GM12801 (cell line): Measurements from ENCODE around the gene KASH5.

Experiments used
- TF ChIP-seq, protein P1 (sequence below): IDR thresholded peaks from one replicate; pipeline ENCODE4 v1.5.1; 2011; ENCODE audit warnings: control low read depth; ENCODE audit not compliant: insufficient read length; ENCODE audit errors: extremely low read depth

KASH5 gene, protein sequence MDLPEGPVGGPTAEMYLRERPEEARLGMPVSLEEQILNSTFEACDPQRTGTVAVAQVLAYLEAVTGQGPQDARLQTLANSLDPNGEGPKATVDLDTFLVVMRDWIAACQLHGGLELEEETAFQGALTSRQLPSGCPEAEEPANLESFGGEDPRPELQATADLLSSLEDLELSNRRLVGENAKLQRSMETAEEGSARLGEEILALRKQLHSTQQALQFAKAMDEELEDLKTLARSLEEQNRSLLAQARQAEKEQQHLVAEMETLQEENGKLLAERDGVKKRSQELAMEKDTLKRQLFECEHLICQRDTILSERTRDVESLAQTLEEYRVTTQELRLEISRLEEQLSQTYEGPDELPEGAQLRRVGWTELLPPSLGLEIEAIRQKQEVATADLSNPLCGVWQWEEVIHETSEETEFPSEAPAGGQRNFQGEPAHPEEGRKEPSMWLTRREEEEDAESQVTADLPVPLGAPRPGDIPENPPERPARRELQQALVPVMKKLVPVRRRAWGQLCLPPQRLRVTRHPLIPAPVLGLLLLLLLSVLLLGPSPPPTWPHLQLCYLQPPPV

DNA sequence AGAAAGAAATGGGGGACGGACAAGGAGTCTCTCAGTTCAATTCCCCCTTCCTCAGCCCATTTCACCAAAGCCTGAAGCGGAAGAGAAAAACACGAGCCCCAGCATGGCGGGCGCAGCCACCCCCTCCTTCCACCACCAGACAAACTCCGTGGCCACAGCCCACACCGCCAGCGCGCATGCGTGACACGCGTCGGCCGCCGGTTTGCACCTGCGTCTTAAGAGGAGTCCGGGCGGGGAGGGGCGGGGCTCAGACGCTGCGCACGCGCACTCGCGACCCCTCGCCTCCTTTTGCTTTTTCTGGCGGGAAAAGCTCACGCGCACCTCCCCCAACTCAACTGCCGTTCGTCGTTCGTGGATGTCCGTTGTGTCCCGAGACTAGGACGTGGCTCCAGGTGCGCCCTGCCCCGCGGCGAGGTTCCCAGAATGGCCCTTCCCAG, at the start of gene KASH5:
KASH5 (plus strand) TSS at position 314 of the 437 bp plus-strand sequence. CDS start 2,635 bp downstream, outside the sequence.
- TF ChIP-seq, protein P1, sequence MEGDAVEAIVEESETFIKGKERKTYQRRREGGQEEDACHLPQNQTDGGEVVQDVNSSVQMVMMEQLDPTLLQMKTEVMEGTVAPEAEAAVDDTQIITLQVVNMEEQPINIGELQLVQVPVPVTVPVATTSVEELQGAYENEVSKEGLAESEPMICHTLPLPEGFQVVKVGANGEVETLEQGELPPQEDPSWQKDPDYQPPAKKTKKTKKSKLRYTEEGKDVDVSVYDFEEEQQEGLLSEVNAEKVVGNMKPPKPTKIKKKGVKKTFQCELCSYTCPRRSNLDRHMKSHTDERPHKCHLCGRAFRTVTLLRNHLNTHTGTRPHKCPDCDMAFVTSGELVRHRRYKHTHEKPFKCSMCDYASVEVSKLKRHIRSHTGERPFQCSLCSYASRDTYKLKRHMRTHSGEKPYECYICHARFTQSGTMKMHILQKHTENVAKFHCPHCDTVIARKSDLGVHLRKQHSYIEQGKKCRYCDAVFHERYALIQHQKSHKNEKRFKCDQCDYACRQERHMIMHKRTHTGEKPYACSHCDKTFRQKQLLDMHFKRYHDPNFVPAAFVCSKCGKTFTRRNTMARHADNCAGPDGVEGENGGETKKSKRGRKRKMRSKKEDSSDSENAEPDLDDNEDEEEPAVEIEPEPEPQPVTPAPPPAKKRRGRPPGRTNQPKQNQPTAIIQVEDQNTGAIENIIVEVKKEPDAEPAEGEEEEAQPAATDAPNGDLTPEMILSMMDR: no peak

DNA sequence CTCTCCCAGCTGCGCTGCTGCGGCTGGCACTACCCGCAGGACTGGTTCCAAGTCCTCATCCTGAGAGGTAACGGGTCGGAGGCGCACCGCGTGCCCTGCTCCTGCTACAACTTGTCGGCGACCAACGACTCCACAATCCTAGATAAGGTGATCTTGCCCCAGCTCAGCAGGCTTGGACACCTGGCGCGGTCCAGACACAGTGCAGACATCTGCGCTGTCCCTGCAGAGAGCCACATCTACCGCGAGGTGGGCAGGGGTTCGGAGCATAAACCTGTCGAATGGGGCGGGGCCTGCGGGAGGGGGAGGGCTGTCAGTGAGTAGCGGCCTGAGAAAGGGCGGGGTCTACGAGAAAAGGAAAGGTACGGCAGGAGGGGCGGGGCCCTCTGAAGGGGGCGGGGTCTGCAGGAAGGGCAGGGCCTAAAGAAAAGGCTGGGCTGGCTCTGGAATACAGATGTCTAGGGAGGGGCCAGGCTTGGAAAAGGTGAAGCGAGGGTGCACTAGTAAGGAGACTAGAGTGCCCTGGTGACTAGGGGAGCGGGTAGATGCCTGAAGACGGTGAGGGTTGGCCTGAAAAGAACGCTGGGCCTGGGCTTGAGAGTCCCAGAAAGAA, 49.3 kb upstream of the KASH5 start:
- TF ChIP-seq, protein P1: no peak

DNA sequence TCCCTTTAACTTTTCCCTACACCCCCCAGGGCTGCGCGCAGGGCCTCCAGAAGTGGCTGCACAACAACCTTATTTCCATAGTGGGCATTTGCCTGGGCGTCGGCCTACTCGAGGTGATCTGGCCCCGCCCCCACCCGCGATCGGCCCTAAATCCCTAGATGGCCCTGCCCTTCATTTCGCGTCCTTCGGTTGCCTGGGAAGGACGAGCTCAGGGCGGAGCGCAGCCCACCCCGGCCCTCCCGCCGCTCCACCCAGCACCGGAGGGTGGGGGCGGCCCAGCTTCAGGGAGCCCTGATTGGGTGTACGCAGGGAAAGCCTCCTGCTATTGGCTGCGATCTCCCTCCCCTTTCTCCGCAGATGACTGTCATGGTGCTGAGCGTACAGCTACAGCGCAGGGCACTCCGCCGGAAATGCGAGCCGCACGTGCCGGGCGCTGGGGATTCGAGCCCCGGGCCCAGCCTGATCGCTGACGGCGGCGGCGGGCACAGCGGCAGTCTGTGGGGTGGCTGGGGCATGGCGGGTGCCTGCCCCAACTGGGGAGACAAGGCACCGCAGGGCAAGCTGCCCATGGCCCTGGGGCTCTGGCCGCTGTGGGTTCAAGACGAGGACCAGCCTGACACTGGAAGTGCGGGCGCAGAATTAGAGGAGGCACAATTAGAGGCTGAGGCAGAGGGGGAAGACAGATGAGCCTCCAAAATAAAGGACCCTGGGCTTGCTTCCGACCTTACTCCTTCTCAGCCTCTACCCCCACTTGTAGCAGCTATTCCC, 48.6 kb upstream of the KASH5 start:
- TF ChIP-seq, protein P1: no peak

DNA sequence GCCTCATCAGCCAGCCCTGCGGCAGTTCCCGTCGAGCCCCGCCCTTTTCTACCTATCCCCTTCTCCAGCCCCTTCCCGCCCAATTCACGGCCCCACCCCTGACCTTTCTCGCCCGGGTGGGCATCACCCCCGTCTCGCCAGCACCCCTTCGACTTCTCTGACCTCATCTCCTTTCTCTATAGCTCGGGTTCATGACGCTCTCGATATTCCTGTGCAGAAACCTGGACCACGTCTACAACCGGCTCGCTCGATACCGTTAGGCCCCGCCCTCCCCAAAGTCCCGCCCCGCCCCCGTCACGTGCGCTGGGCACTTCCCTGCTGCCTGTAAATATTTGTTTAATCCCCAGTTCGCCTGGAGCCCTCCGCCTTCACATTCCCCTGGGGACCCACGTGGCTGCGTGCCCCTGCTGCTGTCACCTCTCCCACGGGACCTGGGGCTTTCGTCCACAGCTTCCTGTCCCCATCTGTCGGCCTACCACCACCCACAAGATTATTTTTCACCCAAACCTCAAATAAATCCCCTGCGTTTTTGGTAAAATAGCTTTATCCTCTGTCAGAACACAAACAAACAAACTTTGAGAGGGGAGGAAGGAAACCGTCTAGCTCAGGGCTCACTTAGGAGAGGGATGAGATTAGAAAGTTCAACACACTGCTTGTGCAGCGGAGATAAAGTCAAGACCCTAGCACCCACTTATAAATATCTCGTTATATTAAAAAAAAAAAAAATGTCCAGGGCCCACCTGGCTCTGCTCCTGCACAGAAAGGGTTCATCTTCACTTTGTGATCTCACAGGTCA, 47.8 kb upstream of the KASH5 start:
- TF ChIP-seq, protein P1: no peak

DNA sequence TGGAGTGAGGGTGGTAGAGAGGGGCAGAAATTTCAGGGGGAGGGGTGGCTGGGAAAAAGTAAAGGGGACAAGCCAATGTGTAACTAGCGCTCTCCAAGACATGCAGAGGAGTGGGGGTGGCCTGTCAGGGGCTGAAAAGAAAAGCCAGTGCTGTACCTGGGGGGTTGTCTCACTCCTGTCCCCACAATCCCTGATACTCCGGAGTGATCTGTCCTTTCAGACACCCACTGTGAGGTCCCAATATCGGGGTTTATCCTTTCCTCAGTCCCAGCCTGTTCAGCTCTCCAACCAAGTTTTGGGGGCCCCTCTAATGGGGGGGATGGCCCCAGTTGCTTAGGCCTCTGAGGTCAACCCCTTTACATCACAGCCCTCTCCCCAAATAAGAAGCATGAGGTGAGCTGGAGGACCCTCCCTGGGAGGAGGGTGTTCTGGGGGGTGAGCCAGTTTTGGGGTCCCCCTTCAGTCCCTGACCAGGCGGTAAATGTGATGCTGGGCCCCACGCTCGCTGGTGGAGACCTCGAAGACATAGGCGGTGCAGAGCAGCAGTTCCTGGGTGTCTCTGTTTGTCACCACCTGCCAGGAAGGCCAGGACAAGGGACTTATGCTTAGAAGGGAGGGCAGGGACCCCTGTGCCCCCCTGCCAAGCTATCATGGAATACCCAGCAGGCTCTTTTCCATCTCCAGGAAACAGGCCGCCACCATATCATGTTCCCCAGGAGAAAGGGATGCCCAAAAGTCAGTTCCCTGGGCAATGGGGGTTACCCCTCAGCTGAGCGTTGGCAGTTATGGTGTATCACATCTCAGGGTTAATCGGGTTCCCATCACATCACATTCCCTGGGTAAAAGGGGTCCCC, 47.0 kb upstream of the KASH5 start:
- TF ChIP-seq, protein P1: no peak

DNA sequence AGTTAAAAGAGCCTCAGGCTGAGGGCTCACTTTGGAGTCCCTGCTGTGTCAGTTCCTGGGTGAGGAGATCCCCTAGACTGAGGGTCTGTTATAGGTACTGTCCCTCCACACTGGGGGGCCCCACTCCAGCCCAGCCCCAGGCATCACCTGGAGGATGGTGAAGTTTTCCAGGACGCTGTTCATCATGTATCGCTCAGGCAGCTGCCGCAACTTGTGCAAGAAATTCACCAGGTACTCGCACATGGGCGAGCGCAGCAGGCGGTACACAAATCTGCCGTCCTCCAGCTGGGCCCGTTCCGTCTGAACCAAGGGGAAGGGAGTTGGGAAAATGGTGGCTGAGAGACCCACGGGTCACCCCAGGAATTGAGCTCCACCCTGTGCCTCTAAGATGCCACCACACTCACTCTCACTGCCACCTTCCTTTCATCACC, 45.7 kb upstream of the KASH5 start:
- TF ChIP-seq, protein P1: no peak
